Astrocyte (in vitro differentiated cells and primary cell): ENCODE results near the gene AFAP1L2.

Source experiments
- CTCF ChIP-seq: IDR thresholded peaks from 2 replicates; pipeline ENCODE4 v1.5.1; 2011; ENCODE audit warnings: low read depth, mild to moderate bottlenecking, inconsistent platforms, low read length, moderate library complexity; ENCODE audit not compliant: insufficient read depth
- EZH2 ChIP-seq: IDR thresholded peaks from 2 replicates; pipeline ENCODE4 v1.6.1; 2012; ENCODE audit warnings: mild to moderate bottlenecking, low read length, inconsistent platforms; ENCODE audit not compliant: insufficient read depth

GRCh38 chr10:114391599-114391998 lies 12.7 kb downstream of the AFAP1L2 start:
- TF ChIP-seq CTCF = no peak
- no peak for TF ChIP-seq EZH2
